Measurements from ENCODE around the gene RHBDL3.
"Not testable (repeated sequence)": the region's sequence is repeated elsewhere in the genome, so short reads cannot be mapped to it uniquely, and the experiment has no call there.

Gene RHBDL3

GRCh38 chr17:32265192-32265923, at the start of gene RHBDL3:
TSS of gene RHBDL3 (plus strand) at chr17:32265832. CDS start at chr17:32266190, 358 bp downstream.
- DNase-seq (ENCODE audit: low read depth, low spot score) = no peak

- no peak for DNase-seq (ENCODE audit: low read depth, low spot score)
These were observed 43.0 kb upstream of the RHBDL3 start for GRCh38 chr17:32222621-32223020.

- no peak for DNase-seq (ENCODE audit: low read depth, low spot score)
These were observed 41.9 kb upstream of the RHBDL3 start for GRCh38 chr17:32223703-32224102.

GRCh38 chr17:32226886-32227285, 38.7 kb upstream of the RHBDL3 start:
- DNase-seq (ENCODE audit: low read depth, low spot score) = no peak

- no peak for DNase-seq (ENCODE audit: low read depth, low spot score)
These were observed 37.7 kb upstream of the RHBDL3 start for GRCh38 chr17:32227910-32228309.

GRCh38 chr17:32235588-32235987, 30.0 kb upstream of the RHBDL3 start:
- no peak for DNase-seq (ENCODE audit: low read depth, low spot score)

- DNase-seq (ENCODE audit: low read depth, low spot score) = no peak
These were observed 26.2 kb upstream of the RHBDL3 start for GRCh38 chr17:32239456-32239855.

- no peak for DNase-seq (ENCODE audit: low read depth, low spot score)
These were observed 24.9 kb upstream of the RHBDL3 start for GRCh38 chr17:32240750-32241149.

- DNase-seq (ENCODE audit: low read depth, low spot score) = no peak
These were observed 24.0 kb upstream of the RHBDL3 start for GRCh38 chr17:32241640-32242039.

- no peak for DNase-seq (ENCODE audit: low read depth, low spot score)
These were observed 16.2 kb upstream of the RHBDL3 start for GRCh38 chr17:32249475-32249874.

- DNase-seq (ENCODE audit: low read depth, low spot score) = peak; percentile 34
These were observed 12.5 kb upstream of the RHBDL3 start for GRCh38 chr17:32253117-32253611.

GRCh38 chr17:32256012-32256700, 9.5 kb upstream of the RHBDL3 start:
- DNase-seq (ENCODE audit: low read depth, low spot score) = no peak

- no peak for DNase-seq (ENCODE audit: low read depth, low spot score)
These were observed 9.0 kb upstream of the RHBDL3 start for GRCh38 chr17:32256701-32257019.

GRCh38 chr17:32258383-32259140, 7.1 kb upstream of the RHBDL3 start:
- DNase-seq (ENCODE audit: low read depth, low spot score) = no peak

- no peak for DNase-seq (ENCODE audit: low read depth, low spot score)
These were observed 6.0 kb upstream of the RHBDL3 start for GRCh38 chr17:32259586-32259985.

GRCh38 chr17:32261417-32261736, 4.3 kb upstream of the RHBDL3 start:
- no peak for DNase-seq (ENCODE audit: low read depth, low spot score)

- no peak for DNase-seq (ENCODE audit: low read depth, low spot score)
These were observed 3.6 kb upstream of the RHBDL3 start for GRCh38 chr17:32261936-32262510.

- not testable (repeated sequence) for DNase-seq (ENCODE audit: low read depth, low spot score)
These were observed 2.1 kb upstream of the RHBDL3 start for GRCh38 chr17:32263515-32263914.

- DNase-seq (ENCODE audit: low read depth, low spot score) = no peak
These were observed 1.4 kb upstream of the RHBDL3 start for GRCh38 chr17:32264140-32264799.

- no peak for DNase-seq (ENCODE audit: low read depth, low spot score)
These were observed 825 bp upstream of the RHBDL3 start for GRCh38 chr17:32264823-32265191.

GRCh38 chr17:32266051-32266388, 388 bp downstream of the RHBDL3 start:
- no peak for DNase-seq (ENCODE audit: low read depth, low spot score)

All from activated naive CD8-positive, alpha-beta T cell treated with anti-CD3 and anti-CD28 coated beads, Interleukin-2, amount 50 U/mL, for 16 hours (primary cell).